ENCODE measurements around the gene GSE1. TPM values are rescaled to one million over a fixed set of nuclear protein-coding genes. Genes with fewer than 3 reads are reported as not detected.

GSE1 gene
- total and polyA plus RNA-seq, 2 of the 13 experiments (the other 11 are each of a cell fraction or from before 2014, with no cell fraction given) = 16.1 to 31.2 TPM

DNA sequence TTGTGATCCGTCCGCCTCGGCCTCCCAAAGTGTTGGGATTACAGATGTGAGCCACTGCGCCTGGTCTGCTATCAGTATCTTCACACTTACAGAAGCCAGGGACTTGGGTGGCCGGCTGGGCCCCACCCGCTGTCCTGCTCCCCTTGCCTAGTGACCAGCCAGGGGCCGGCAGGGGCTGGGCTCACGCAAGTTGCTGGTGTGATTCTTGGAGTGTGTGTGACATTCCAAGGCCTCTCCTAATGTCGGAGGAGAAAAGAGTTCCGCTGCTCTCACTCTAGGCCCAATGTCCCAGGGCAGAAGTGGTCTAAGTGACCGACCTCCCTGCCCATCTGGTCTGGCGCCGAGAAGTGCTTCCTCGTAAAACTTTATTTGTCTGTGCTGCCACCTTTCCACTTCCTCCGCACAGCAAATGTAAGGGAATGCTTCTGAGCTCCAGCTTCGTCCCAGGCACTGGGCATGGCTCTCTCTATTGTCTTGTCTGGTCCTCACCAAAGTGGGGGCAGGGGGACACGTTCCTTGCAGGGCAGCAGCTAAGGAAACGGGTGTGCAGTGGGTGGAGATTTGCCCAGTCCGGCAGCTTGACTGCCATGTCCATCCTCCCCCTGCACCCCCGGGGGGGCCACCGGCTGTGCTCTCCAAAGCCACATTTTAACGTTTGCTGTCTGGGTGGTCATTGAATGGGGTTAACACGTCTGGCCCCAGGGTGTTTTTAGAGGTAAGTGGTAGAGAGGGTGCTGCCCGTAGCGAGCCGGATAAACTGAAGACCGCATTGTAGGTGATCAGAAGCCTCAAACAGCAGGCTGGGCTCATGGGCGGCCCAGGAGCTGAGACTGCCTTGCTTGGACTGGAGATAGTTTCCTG is 7.8 kb upstream of the GSE1 start:
- BruUV-seq (replicated peaks) = no TSS peak
- ATAC-seq (no peak), FAIRE-seq (no peak), DNase-seq (ENCODE audit: low spot score) (no peak)
- Histone ChIP-seq H3K36me3 (replicated peaks in 1 of 2; ENCODE audit: control insufficient read depth in 1 of 2, insufficient read depth in 2 of 2, low read length in 2 of 2) (peaks cover 0 to 7% of the 10 kb centered on the region in 2 experiments; a peak in 2 of 5 replicates), H2AFZ (ENCODE audit: low read length) (no peak overlapping the region), H3K27me3 (ENCODE audit: control insufficient read depth in 1 of 2, insufficient read depth in 2 of 2, low read length in 2 of 2) (no peaks in the 10 kb centered on the region), H3K9me3 (ENCODE audit: low read length) (no peaks in the 10 kb centered on the region), H3K4me1 (ENCODE audit: insufficient read depth, low read length) (peaks cover 9% of the 10 kb centered on the region), H3K79me2 (ENCODE audit: insufficient read depth, low read length) (peaks cover 5% of the 10 kb centered on the region), H4K20me1 (ENCODE audit: insufficient read depth, low read length) (peaks cover 47% of the 10 kb centered on the region), H3K4me3 (replicated peaks in 1 of 3; ENCODE audit: insufficient read depth in 1 of 3, low read depth in 2 of 3, low read length in 3 of 3) (no peak overlapping the region), H3K4me2 (ENCODE audit: low read depth, low read length) (no peak overlapping the region), H3K27ac (ENCODE audit: extremely low read length, insufficient read depth, low read length) (no peak overlapping the region), H3K9ac (ENCODE audit: insufficient read depth, low read depth, low read length) (no peak overlapping the region)
- intact Hi-C loops (cut with micrococcal nuclease; ENCODE audit: unreplicated experiment) (no loop called here), in situ Hi-C loops (cut with HindIII; ENCODE audit: extremely low pct_ligation_motif_present, low pct_unique_long_range_greater_than_20kb) (loop anchor here (5.0 kb wide), 1 partner anchor 163 kb away; no protein-coding TSS in a partner anchor)
- 0 out of 2 replicates have a peak, but pooled peaks have one; percentile 27 for TF ChIP-seq ZNF776 (CRISPR knock-in tag; IDR thresholded peaks at IDR 0.05)
- TF ChIP-seq, protein P1, sequence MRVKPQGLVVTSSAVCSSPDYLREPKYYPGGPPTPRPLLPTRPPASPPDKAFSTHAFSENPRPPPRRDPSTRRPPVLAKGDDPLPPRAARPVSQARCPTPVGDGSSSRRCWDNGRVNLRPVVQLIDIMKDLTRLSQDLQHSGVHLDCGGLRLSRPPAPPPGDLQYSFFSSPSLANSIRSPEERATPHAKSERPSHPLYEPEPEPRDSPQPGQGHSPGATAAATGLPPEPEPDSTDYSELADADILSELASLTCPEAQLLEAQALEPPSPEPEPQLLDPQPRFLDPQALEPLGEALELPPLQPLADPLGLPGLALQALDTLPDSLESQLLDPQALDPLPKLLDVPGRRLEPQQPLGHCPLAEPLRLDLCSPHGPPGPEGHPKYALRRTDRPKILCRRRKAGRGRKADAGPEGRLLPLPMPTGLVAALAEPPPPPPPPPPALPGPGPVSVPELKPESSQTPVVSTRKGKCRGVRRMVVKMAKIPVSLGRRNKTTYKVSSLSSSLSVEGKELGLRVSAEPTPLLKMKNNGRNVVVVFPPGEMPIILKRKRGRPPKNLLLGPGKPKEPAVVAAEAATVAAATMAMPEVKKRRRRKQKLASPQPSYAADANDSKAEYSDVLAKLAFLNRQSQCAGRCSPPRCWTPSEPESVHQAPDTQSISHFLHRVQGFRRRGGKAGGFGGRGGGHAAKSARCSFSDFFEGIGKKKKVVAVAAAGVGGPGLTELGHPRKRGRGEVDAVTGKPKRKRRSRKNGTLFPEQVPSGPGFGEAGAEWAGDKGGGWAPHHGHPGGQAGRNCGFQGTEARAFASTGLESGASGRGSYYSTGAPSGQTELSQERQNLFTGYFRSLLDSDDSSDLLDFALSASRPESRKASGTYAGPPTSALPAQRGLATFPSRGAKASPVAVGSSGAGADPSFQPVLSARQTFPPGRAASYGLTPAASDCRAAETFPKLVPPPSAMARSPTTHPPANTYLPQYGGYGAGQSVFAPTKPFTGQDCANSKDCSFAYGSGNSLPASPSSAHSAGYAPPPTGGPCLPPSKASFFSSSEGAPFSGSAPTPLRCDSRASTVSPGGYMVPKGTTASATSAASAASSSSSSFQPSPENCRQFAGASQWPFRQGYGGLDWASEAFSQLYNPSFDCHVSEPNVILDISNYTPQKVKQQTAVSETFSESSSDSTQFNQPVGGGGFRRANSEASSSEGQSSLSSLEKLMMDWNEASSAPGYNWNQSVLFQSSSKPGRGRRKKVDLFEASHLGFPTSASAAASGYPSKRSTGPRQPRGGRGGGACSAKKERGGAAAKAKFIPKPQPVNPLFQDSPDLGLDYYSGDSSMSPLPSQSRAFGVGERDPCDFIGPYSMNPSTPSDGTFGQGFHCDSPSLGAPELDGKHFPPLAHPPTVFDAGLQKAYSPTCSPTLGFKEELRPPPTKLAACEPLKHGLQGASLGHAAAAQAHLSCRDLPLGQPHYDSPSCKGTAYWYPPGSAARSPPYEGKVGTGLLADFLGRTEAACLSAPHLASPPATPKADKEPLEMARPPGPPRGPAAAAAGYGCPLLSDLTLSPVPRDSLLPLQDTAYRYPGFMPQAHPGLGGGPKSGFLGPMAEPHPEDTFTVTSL (CRISPR knock-in tag; IDR thresholded peaks at IDR 0.05; ENCODE audit: borderline replicate concordance) = no peak
- 96% methylated on average over 28 of the region's 28 CpGs for WGBS (ENCODE audit: low lambda C conversion rate)
- CTCF ChIA-PET (ENCODE audit: low intra/inter-chr PET ratio, low total read pairs) = no interaction called here
- POLR2A ChIA-PET = no interaction called here
